HL-60 (cell line): ENCODE results near the gene FAS.

Experiments
- DNase-seq, 2 experiments: peaks; one replicate each; pipeline ENCODE4 v3.0.0-alpha.2; 2010 to 2020; ENCODE audit warnings: low read depth in 1 of 2, low spot score in 1 of 2
- H3K27ac ChIP-seq: fragments of 250-450 bp; sonication (Bioruptor Pico); replicated peaks from 2 replicates; pipeline ENCODE4 v1.5.1; 2020; ENCODE audit warnings: mild to moderate bottlenecking, moderate library complexity
- H3K27me3 ChIP-seq: fragments of 250-450 bp; sonication (Bioruptor Pico); 2 replicates; pipeline ENCODE4 v1.5.1; 2021; ENCODE audit warnings: mild to moderate bottlenecking, moderate library complexity; ENCODE audit not compliant: insufficient read depth, poor library complexity, severe bottlenecking
- H3K4me3 ChIP-seq: replicated peaks from 2 replicates; pipeline ENCODE4 v1.5.1; 2011; ENCODE audit warnings: mild to moderate bottlenecking, control low read depth, low read length; ENCODE audit not compliant: insufficient read depth
- CTCF ChIP-seq: IDR thresholded peaks from one replicate; pipeline ENCODE4 v1.5.1; 2011; ENCODE audit warnings: low read length, control low read depth, inconsistent platforms; ENCODE audit not compliant: insufficient read depth
- GABPA ChIP-seq: IDR thresholded peaks from 2 replicates; pipeline ENCODE4 v1.6.1; 2012; ENCODE audit warnings: low read depth
- POLR2AphosphoS5 ChIP-seq: IDR thresholded peaks from 2 replicates; pipeline ENCODE4 v1.6.1; 2012; ENCODE audit warnings: low read depth
- SPI1 ChIP-seq: IDR thresholded peaks from 2 replicates; pipeline ENCODE4 v1.6.1; 2012; ENCODE audit warnings: low read depth, mild to moderate bottlenecking, borderline replicate concordance
- TF ChIP-seq, protein P1 (sequence below): IDR thresholded peaks from 2 replicates; pipeline ENCODE4 v1.6.1; 2012; ENCODE audit warnings: low read depth; ENCODE audit not compliant: insufficient replicate concordance

The FAS gene

DNA sequence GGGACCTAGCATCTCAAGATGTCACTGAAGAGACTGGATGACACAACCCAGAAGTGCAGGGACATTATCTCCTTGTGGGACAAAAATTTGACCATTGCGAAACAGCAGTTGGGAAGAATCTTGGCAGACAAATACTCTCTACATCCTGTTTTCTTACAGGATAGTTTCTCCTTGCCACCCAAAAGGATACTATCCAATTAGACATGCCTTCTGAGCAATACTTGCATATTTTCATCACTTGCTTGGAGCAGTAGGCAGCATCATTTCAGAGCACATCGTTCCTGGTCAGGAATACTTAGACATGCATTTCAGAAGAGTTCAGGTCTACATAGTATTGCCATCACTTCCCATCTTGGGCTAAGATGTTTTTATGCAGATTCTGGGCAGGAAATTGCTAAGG, 56.8 kb downstream of the FAS start:
- TF ChIP-seq SPI1 (no peak), GABPA (no peak), POLR2AphosphoS5 (no peak), CTCF (no peak)
- TF ChIP-seq, protein P1, sequence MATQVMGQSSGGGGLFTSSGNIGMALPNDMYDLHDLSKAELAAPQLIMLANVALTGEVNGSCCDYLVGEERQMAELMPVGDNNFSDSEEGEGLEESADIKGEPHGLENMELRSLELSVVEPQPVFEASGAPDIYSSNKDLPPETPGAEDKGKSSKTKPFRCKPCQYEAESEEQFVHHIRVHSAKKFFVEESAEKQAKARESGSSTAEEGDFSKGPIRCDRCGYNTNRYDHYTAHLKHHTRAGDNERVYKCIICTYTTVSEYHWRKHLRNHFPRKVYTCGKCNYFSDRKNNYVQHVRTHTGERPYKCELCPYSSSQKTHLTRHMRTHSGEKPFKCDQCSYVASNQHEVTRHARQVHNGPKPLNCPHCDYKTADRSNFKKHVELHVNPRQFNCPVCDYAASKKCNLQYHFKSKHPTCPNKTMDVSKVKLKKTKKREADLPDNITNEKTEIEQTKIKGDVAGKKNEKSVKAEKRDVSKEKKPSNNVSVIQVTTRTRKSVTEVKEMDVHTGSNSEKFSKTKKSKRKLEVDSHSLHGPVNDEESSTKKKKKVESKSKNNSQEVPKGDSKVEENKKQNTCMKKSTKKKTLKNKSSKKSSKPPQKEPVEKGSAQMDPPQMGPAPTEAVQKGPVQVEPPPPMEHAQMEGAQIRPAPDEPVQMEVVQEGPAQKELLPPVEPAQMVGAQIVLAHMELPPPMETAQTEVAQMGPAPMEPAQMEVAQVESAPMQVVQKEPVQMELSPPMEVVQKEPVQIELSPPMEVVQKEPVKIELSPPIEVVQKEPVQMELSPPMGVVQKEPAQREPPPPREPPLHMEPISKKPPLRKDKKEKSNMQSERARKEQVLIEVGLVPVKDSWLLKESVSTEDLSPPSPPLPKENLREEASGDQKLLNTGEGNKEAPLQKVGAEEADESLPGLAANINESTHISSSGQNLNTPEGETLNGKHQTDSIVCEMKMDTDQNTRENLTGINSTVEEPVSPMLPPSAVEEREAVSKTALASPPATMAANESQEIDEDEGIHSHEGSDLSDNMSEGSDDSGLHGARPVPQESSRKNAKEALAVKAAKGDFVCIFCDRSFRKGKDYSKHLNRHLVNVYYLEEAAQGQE: no peak
- Histone ChIP-seq H3K27ac (no peak overlapping the region), H3K27me3 (peaks cover 2% of the 10 kb centered on the region), H3K4me3 (no peak overlapping the region)
- no peak for DNase-seq

DNA sequence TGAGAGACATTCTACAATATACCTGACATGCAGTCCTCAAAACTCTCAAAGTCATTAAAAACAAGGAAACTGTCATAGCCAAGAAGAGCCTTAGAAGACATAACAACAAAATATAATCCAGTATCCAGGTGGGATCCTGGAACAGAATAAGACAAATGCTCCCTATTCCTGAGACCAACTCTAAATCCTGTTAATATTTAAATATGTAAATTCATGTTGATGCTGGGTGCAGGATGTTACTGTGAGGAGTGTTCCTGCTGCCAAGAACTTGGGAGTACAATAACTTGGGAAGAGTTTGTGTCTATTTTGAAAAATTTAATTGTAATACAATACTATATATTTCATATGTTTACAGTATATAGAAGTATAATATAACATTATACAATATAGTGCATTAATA, 61.0 kb downstream of the FAS start:
- H3K27ac ChIP-seq: no peak overlapping the region
- TF ChIP-seq POLR2AphosphoS5 (no peak), GABPA (no peak), SPI1 (no peak), CTCF (no peak)
- TF ChIP-seq, protein P1: no peak
- DNase-seq: no peak
- no peaks in the 10 kb centered on the region for H3K27me3 ChIP-seq
- H3K4me3 ChIP-seq: no peak overlapping the region

DNA sequence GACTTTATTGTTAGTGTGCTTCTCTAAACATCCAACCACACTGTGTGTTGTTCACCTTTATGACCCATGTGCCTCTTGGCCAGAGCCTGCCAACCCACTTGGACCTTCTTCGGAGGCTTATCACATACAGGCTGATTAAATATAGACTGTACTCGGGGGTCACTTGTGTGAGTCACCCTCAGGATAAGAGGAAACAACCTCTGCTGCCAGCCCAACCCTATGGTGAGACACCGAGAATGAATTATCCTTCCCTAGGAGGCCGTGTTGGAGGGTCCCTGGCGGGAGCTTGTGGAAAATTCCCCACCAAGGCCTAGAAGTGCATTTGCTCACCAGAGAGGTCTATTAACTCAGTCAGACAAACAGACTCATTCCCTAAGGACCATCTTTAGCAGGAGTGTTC, 63.0 kb downstream of the FAS start:
- TF ChIP-seq SPI1 (no peak), GABPA (no peak), CTCF (no peak), POLR2AphosphoS5 (no peak)
- TF ChIP-seq, protein P1: no peak
- Histone ChIP-seq H3K4me3 (no peak overlapping the region), H3K27ac (no peak overlapping the region), H3K27me3 (peaks cover 5% of the 10 kb centered on the region)
- no peak for DNase-seq
